Testis (tissue), 3 donors: ENCODE data around the gene PLCB3. TPM values are rescaled to one million over a fixed set of nuclear protein-coding genes. Genes with fewer than 3 reads are reported as not detected.

Experiments
- DNase-seq: peaks from one replicate; pipeline ENCODE4 v3.0.0-alpha.2; 2019
- H3K27ac ChIP-seq, 2 donors: fragments of 200-600 bp; sonication (generic); one replicate each; pipeline ENCODE4 v1.5.1; 2019
- H3K27me3 ChIP-seq: fragments of 200-600 bp; sonication (generic); one replicate; pipeline ENCODE4 v1.5.1; 2019
- H3K36me3 ChIP-seq: fragments of 200-600 bp; sonication (generic); one replicate; pipeline ENCODE4 v1.5.1; 2017; ENCODE audit warnings: low read depth; ENCODE audit errors: missing control alignments
- H3K4me1 ChIP-seq: fragments of 200-600 bp; sonication (generic); one replicate; pipeline ENCODE4 v1.5.1; 2019
- H3K4me3 ChIP-seq, 2 donors: fragments of 200-600 bp; sonication (generic); one replicate each; pipeline ENCODE4 v1.5.1; 2017 to 2019
- H3K9me3 ChIP-seq: fragments of 200-600 bp; sonication (generic); one replicate; pipeline ENCODE4 v1.5.1; 2017
- CTCF ChIP-seq, 3 experiments: fragments of 450-650 bp in 2 of 3; fragments of 200-600 bp in 1 of 3; sonication (generic) in 1 of 3; IDR thresholded peaks; one replicate each; pipeline ENCODE4 v1.5.1; 2016 to 2019; ENCODE audit warnings: antibody characterized with exemption in 3 of 3, mild to moderate bottlenecking in 2 of 3, moderate library complexity in 1 of 3
- POLR2A ChIP-seq: fragments of 450-650 bp; IDR thresholded peaks from one replicate; pipeline ENCODE4 v1.6.1; 2017; ENCODE audit warnings: antibody characterized with exemption, mild to moderate bottlenecking, moderate library complexity
- WGBS, 2 donors: methylation state at CpG; one replicate each; pipeline ENCODE4 v1.1.5; 2018; 5-methylcytosine and 5-hydroxymethylcytosine counted together
- intact Hi-C: fragments of 100-400 bp; cut with DNase I; formaldehyde crosslinking; loops from one replicate; pipeline ENCODE4 v1.15.1; 2023; ENCODE audit warnings: low total_unique reads
- polyA plus RNA-seq: library from polyadenylated mRNA; stranded (reverse); fragments of 350-450 nt; fragmentation: Illumina TruSeq; extraction: RNeasy Lipid Tissue Mini Kit (QIAGEN cat#74804); gene quantifications from one replicate; pipeline ENCODE4 v1.2.3, GENCODE V29; 2014; ENCODE audit warnings: low read depth, low replicate concordance; ENCODE audit not compliant: insufficient read depth
- total RNA-seq, 2 donors: library from RNA; depleted of rRNA; stranded (reverse); fragments of >200 nt; gene quantifications; one replicate each; pipeline ENCODE4 v1.2.3, GENCODE V29; 2016

Gene PLCB3
- total and polyA plus RNA-seq, 3 donors from 2014 or later: 14.2 to 45.4 (median 29.6) TPM

DNA sequence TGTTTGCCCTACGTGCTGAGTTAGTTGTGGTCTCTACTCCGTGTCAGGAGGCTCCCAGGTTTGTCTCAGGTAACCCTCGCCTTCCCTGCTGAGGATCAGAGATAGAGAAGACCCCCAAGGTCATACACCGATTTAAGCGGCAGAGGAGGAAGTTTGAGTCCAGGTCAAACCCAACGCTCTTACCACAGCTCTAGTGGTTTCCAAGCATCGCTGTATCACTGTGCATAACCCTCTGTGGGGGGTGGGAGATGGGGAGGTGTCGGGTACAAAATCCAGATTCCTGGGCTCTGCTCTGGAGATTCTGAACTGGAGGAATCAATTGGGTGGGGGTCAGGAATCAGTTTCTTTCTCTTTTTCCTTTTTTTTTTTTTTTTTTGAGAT lies 20.4 kb upstream of the PLCB3 start:
- peak overlapping the region; percentile 85 to 98 for H3K27ac ChIP-seq
- peaks cover 41% of the 10 kb centered on the region for H3K4me1 ChIP-seq
- peak overlapping the region; percentile 73 to 74 for H3K4me3 ChIP-seq
- no peaks in the 10 kb centered on the region for H3K27me3 ChIP-seq
- TF ChIP-seq POLR2A (no peak), CTCF (IDR thresholded peaks at IDR 0.05) (no peak)
- H3K9me3 ChIP-seq: no peaks in the 10 kb centered on the region
- intact Hi-C loops: no loop called here
- no peaks in the 10 kb centered on the region for H3K36me3 ChIP-seq
- no peak for DNase-seq
- 9 to 10% methylated on average over 7 to 8 of the region's 8 CpGs for WGBS, 2 donors

- no peak for DNase-seq
- Histone ChIP-seq H3K4me3 (no peak overlapping the region), H3K36me3 (no peaks in the 10 kb centered on the region), H3K27ac (no peak overlapping the region), H3K9me3 (no peaks in the 10 kb centered on the region), H3K27me3 (no peaks in the 10 kb centered on the region), H3K4me1 (peaks cover 40% of the 10 kb centered on the region)
- TF ChIP-seq POLR2A: no peak
- intact Hi-C loops: no loop called here
- 83 to 88% methylated on average over 7 of the region's 7 CpGs for WGBS, 2 donors
Observed at GRCh38 chr11:64231546-64231945, 19.8 kb upstream of the PLCB3 start.

GRCh38 chr11:64232182-64232966 lies 19.0 kb upstream of the PLCB3 start:
- Histone ChIP-seq H3K27me3 (no peaks in the 10 kb centered on the region), H3K4me1 (peaks cover 31% of the 10 kb centered on the region), H3K9me3 (no peaks in the 10 kb centered on the region), H3K4me3 (no peak overlapping the region), H3K27ac (no peak overlapping the region), H3K36me3 (no peaks in the 10 kb centered on the region)
- WGBS, 2 donors: 84 to 89% methylated on average over 14 to 15 of the region's 15 CpGs
- intact Hi-C loops: no loop called here
- no peak for DNase-seq
- TF ChIP-seq CTCF (IDR thresholded peaks at IDR 0.05) (no peak), POLR2A (no peak)

- no peak for TF ChIP-seq CTCF (IDR thresholded peaks at IDR 0.05)
- TF ChIP-seq POLR2A: no peak
- H3K4me1 ChIP-seq: peaks cover 27% of the 10 kb centered on the region
- H3K9me3 ChIP-seq: no peaks in the 10 kb centered on the region
- no peak overlapping the region for H3K27ac ChIP-seq
- no peaks in the 10 kb centered on the region for H3K27me3 ChIP-seq
- WGBS, 2 donors: 87 to 89% methylated on average over 8 of the region's 8 CpGs
- intact Hi-C loops: no loop called here
- DNase-seq: no peak
- H3K36me3 ChIP-seq: no peaks in the 10 kb centered on the region
- no peak overlapping the region for H3K4me3 ChIP-seq
Observed at GRCh38 chr11:64232967-64233315, 18.4 kb upstream of the PLCB3 start.

DNA sequence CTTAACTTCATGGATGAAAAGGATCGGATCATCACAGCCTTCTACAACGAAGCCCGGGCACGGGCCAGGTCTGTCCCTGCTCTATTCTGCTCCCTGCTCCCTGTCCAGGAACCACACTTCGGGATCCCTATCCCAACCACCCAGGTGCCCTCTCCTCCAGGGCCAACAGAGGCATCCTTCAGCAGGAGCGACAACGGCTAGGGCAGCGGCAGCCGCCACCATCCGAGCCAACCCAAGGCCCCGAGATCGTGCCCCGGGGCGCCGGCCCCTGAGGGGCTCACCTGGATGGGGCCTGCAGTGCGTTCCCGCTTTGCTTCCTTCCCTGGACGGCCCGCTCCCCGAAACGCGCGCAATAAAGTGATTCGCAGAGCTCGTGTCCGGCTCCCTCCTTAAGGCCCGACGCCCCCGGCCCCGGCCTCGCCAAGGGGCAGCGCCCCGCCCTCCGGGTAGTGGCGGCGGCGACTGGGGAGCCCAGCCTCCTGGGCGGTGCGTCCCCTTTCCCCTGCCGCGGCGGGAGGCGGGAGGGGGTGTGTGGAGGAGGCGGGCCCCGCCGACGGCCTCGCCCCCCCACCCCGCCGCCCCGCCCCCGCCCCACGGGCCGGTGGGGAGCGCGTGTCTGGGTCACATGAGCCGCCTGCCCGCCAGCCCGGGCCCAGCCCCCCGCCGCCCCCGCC lies 17.3 kb upstream of the PLCB3 start, which contains the start of gene VEGFB:
TSS of gene VEGFB (plus strand) at position 672 of the 674 bp plus-strand sequence. CDS start 250 bp downstream, outside the sequence.
- peak; percentile 67 for DNase-seq
- intact Hi-C loops: no loop called here
- H3K4me3 ChIP-seq: peak within 1 kb of the TSS; percentile 61 to 73
- peak within 1 kb of the TSS; percentile 77 to 89 for H3K27ac ChIP-seq
- no peaks in the 10 kb centered on the region for H3K9me3 ChIP-seq
- H3K4me1 ChIP-seq: peaks cover 27% of the 10 kb centered on the region
- TF ChIP-seq CTCF (IDR thresholded peaks at IDR 0.05) (no peak), POLR2A (no peak)
- H3K27me3 ChIP-seq: no peaks in the 10 kb centered on the region
- no peaks in the 10 kb centered on the region for H3K36me3 ChIP-seq
- 2% methylated on average over 50 of the region's 62 CpGs; no CpG with 5 or more reads in 1 of the 2 donors for WGBS, 2 donors
